SU-DHL-6 (cell line): ENCODE measurements around the gene M1AP.

Experiments
- CTCF ChIP-seq: fragments of 200-600 bp; sonication (generic); IDR thresholded peaks from one replicate; pipeline ENCODE4 v1.5.1; 2017; ENCODE audit warnings: antibody characterized with exemption, mild to moderate bottlenecking, low read length, moderate library complexity; ENCODE audit not compliant: insufficient read depth, poor library complexity, severe bottlenecking
- EZH2phosphoT487 ChIP-seq: fragments of 200-600 bp; sonication (generic), shearing (Covaris generic); conservative IDR thresholded peaks from 2 replicates; pipeline ENCODE4 v1.6.1; 2018; ENCODE audit warnings: mild to moderate bottlenecking, antibody characterized with exemption, low read length, moderate library complexity, mixed read lengths

- TF ChIP-seq EZH2phosphoT487 (no peak), CTCF (no peak)
Observed at GRCh38 chr2:74577448-74577847, 70.7 kb downstream of the M1AP start.
